GM18507 (cell line): Measurements from ENCODE around the gene COL27A1.
"Not testable (repeated sequence)": the region's sequence is repeated elsewhere in the genome, so short reads cannot be mapped to it uniquely, and the experiment has no call there.

ENCODE experiments used
- DNase-seq: peaks from one replicate; pipeline ENCODE4 v3.0.0; 2011; ENCODE audit warnings: low read depth; ENCODE audit not compliant: insufficient read length; ENCODE audit errors: extremely low spot score
- FAIRE-seq: peaks from 2 replicates; lab custom pipeline; 2011; peaks lifted over from hg19 to GRCh38; lab: Jason Lieb, UNC

Gene COL27A1

GRCh38 chr9:114178756-114179450 is 23.6 kb downstream of the COL27A1 start:
- FAIRE-seq (no peak), DNase-seq (no peak)

GRCh38 chr9:114179516-114179915 is 24.2 kb downstream of the COL27A1 start:
- DNase-seq: no peak
- FAIRE-seq: no peak

- no peak for FAIRE-seq
These were observed 25.6 kb downstream of the COL27A1 start for GRCh38 chr9:114180696-114181606.

GRCh38 chr9:114181607-114182409 is 26.5 kb downstream of the COL27A1 start:
- FAIRE-seq (no peak), DNase-seq (no peak)

More at GRCh38 chr9:114180696-114181606, 25.6 kb downstream of the COL27A1 start:
- DNase-seq: no peak

- FAIRE-seq (no peak), DNase-seq (no peak)
These were observed 27.7 kb downstream of the COL27A1 start for GRCh38 chr9:114183006-114183405.

GRCh38 chr9:114184071-114184470 is 28.7 kb downstream of the COL27A1 start:
- DNase-seq: no peak
- FAIRE-seq: no peak

GRCh38 chr9:114184866-114185265 is 29.5 kb downstream of the COL27A1 start:
- no peak for DNase-seq
- FAIRE-seq: no peak

- FAIRE-seq (no peak), DNase-seq (no peak)
These were observed 30.5 kb downstream of the COL27A1 start for GRCh38 chr9:114185570-114186490.

- no peak for FAIRE-seq
- DNase-seq: no peak
These were observed 31.4 kb downstream of the COL27A1 start for GRCh38 chr9:114186605-114187289.

GRCh38 chr9:114187827-114188226 is 32.5 kb downstream of the COL27A1 start:
- no peak for FAIRE-seq
- DNase-seq: no peak

- FAIRE-seq (no peak), DNase-seq (no peak)
These were observed 34.7 kb downstream of the COL27A1 start for GRCh38 chr9:114189823-114190562.

- no peak for FAIRE-seq
- DNase-seq: no peak
These were observed 35.2 kb downstream of the COL27A1 start for GRCh38 chr9:114190563-114190905.

- FAIRE-seq: not testable (repeated sequence)
These were observed 36.1 kb downstream of the COL27A1 start for GRCh38 chr9:114191402-114191801.

GRCh38 chr9:114192539-114192938 is 37.2 kb downstream of the COL27A1 start:
- FAIRE-seq (no peak), DNase-seq (no peak)

More at GRCh38 chr9:114191402-114191801, 36.1 kb downstream of the COL27A1 start:
- not testable (repeated sequence) for DNase-seq

- FAIRE-seq (no peak), DNase-seq (no peak)
These were observed 37.8 kb downstream of the COL27A1 start for GRCh38 chr9:114193090-114193489.

- DNase-seq (no peak), FAIRE-seq (no peak)
These were observed 40.8 kb downstream of the COL27A1 start for GRCh38 chr9:114196117-114196516.

- DNase-seq (no peak), FAIRE-seq (no peak)
These were observed 41.8 kb downstream of the COL27A1 start for GRCh38 chr9:114196979-114197622.
